Right ventricle myocardium superior (tissue), 1 donor: ENCODE data around the gene NAPG. TPM values are rescaled to one million over a fixed set of nuclear protein-coding genes. Genes with fewer than 3 reads are reported as not detected.
"Not testable (repeated sequence)": the region's sequence is repeated elsewhere in the genome, so short reads cannot be mapped to it uniquely, and the experiment has no call there.

ENCODE experiments used
- ATAC-seq: fragments of 200-7000 bp; cut with Tn5 transposase; one replicate; pipeline ENCODE4 v1.9.1; 2020; ENCODE audit warnings: mild to moderate bottlenecking; ENCODE audit not compliant: poor library complexity
- DNase-seq: peaks from one replicate; pipeline ENCODE4 v3.0.0-alpha.2; 2020
- intact Hi-C: fragments of 100-400 bp; cut with DNase I; formaldehyde crosslinking; loops from one replicate; pipeline ENCODE4 v1.11.2; 2022
- total RNA-seq: library from RNA; stranded (reverse); fragmentation: NEBNext Ultra II Directional; extraction: Animal tissue kit (Norgen Biotek cat#: 25700); gene quantifications from one replicate; pipeline ENCODE4 v1.2.1, GENCODE V29; 2021
- donor health status: DM: no; HTN: yes; CAD: no; lungs with severe emphysema.

Gene NAPG
- total RNA-seq, 1 donor from 2014 or later: 25.8 TPM

- ATAC-seq: no peak
- DNase-seq: no peak
- intact Hi-C loops: no loop called here
Observed at GRCh38 chr18:10533111-10533510, 7.3 kb downstream of the NAPG start.

DNA sequence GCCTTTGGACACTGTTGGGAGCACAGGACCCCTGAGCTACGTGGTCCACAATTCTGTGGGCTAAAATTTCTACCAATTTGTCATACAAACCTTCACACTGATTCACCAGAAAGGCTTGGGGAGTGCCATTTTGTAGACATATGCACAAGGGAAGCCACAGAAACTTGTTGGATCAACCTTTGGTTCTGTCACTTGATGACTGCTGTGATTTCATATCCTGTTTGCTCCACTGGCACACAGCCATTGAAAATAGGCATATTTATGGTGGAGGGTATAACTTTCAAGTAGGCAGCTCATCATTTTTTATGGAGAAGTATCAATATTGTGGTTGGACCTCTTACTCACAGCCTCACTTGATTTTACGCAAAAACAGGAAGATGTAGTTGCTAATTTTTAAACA is 10.5 kb downstream of the NAPG start:
- ATAC-seq (no peak), DNase-seq (no peak)
- intact Hi-C loops: no loop called here

- no peak for DNase-seq
- no peak for ATAC-seq
- intact Hi-C loops: no loop called here
Observed at GRCh38 chr18:10537765-10538164, 11.9 kb downstream of the NAPG start.

- ATAC-seq, DNase-seq, intact Hi-C loops: not testable (repeated sequence)
Observed at GRCh38 chr18:10539124-10539523, 13.3 kb downstream of the NAPG start.

GRCh38 chr18:10543277-10543676 is 17.4 kb downstream of the NAPG start:
- intact Hi-C loops: no loop called here
- ATAC-seq (peak; percentile 48), DNase-seq (no peak)

DNA sequence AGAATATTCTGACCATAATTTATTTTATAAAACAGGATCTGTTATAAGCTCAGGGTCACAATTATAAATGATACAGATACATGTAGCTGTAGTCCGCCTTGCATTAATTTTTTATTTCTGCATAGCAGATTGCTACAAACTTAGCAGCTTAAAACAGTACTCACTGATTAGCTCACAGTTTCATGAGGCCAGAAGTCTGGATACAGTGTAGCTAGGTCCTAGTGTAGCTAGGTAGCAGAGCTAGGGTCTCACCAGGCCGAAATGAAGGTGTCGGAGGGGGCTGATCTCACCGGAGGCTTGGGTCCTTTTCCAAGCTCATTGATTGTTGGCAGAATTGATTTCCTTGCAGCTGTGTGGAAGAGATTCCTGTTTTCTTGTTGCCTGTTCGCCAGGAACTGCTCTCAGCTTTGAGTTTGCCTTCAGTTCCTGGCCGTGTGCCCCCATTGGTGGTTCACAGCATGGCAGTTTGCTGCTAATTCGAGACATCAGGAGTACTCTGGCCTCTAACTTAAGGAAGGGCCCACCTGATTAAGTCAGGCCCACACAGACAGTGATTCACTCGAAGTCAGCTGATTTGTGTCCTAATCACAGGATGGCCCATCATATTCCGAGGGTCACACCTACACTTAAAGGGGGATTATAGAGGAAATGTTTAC is 18.4 kb downstream of the NAPG start:
- intact Hi-C loops: no loop called here
- peak; percentile 49 for DNase-seq
- peak; percentile 65 for ATAC-seq

GRCh38 chr18:10546557-10547300 is 20.9 kb downstream of the NAPG start:
- intact Hi-C loops: no loop called here
- ATAC-seq (peak; percentile 57), DNase-seq (no peak)

DNA sequence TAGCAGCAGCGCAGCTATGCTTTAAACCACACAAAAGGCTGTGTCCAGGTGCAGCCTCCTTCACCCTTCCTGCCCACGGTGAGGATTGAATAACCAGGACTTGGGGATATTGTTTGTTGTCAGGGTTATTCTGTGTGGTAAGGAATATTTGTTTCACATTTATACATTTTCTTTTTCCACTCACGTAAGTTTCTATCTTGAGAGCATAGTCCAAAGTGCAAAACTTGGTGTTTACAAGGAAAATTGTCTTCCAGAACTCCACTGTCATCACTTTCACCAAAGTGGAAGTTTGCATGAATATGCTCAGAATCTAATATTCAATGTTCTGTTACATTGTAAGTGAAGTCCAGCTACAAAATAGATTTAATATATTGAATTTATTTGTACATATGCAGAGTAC is 26.4 kb downstream of the NAPG start:
- no peak for ATAC-seq
- intact Hi-C loops: no loop called here
- no peak for DNase-seq

GRCh38 chr18:10556251-10556650 is 30.4 kb downstream of the NAPG start:
- intact Hi-C loops, ATAC-seq, DNase-seq: not testable (repeated sequence)

- ATAC-seq: no peak
- no peak for DNase-seq
- intact Hi-C loops: no loop called here
Observed at GRCh38 chr18:10557085-10557677, 31.4 kb downstream of the NAPG start.

DNA sequence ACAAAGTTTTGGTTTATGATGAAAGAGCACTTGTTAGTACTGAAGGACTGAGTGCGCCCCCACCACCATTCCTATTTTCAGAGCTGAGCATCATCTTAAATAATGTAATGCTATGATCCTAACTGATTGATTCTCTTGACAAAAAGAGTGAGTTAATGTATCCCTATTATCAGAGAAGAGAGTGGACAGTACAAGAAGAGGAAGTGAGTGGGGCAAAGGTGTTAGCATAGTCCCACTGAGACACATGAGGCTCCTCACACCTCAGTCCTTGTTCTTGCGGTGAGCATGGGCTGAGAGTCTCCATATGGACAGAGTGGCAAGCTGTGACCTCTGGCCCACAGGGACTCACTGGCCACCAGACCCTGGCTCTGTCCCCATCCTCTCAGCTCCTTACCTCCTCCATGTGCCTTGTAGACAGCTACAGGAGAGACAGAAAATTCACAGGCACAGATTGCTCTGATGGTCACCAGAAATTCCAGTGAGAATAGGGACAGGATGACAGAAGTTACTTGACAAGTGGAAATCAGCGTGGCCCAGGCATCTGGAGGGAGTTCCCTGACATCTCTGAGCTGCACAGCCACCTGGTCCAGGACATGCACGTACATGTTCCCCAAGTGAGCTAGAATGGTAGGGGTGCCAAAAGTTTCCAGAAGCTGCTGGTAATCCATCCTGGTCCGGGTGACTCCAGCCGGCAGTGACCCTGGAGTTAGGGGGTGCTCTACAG is 32.6 kb downstream of the NAPG start:
- ATAC-seq (no peak), DNase-seq (no peak)
- intact Hi-C loops: no loop called here

DNA sequence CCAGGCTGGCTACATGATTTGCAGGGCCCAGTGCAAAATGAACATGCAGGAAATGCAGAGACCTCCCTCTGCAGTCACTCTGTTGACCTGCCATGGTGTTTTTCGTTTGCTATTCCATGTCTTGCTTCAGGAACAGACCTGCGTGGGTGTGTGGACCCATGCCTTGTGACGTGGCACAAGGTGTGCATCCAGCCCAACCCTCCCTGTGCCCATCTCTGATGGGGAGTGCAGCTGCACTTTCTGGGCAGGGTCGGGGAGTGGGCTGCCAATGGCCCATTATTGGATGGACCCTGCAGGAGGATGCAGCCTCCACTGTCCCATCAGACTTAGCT is 33.1 kb downstream of the NAPG start:
- DNase-seq: no peak
- ATAC-seq: no peak
- intact Hi-C loops: no loop called here

GRCh38 chr18:10559553-10560451 is 34.0 kb downstream of the NAPG start:
- ATAC-seq (peak; percentile 43), DNase-seq (no peak)
- intact Hi-C loops: loop anchor here (10.0 kb wide), 1 partner anchor 595 kb away; no protein-coding TSS in a partner anchor

DNA sequence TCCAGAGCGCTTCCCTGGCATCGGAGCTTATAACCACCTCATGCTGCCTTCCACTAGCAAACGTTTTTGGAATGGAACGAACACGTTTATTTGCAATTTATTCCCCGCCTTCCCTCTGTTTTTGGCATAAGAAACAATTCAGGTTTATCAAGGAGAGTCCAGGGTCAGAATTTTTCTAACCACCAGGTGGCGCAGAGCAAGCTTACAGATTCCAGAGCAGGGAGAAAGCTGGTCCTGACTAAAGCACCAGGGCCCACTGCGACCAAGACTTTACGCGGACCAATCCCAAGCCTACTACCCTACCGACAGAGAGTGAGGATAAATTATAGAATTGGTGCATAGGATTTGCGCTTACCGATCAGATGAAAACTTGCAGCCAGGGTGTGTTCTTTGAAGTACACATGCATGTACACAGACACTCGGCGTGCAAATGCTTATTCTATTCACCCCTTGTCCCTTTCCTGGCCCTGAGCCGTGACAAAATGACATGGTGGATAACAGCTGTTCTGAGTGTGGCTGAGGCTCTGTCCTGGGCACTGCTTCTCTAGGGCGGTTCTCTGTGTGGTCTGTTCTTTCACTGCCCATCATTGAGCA is 34.7 kb downstream of the NAPG start:
- intact Hi-C loops: loop anchor here (10.0 kb wide), 1 partner anchor 594 kb away; no protein-coding TSS in a partner anchor
- ATAC-seq (peak; percentile 86), DNase-seq (peak; percentile 65)

DNA sequence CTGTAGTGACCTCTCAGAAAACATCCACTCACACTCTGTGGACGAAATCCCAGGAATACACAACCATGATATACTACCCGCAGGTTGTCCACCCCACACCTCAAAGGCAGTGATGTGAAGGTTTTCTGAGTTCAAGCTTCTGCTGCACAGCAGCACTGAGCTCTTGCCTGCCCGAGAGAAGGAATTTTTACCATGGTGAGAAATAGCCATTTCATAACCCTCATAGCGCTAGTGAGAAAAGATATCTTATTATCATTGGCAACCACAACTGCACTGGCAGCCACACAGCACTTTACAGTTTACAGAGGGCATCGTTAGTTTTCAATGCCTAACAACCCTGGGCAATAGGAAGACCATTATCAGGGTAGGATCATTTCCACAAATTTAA is 36.9 kb downstream of the NAPG start:
- ATAC-seq: no peak
- DNase-seq: no peak
- intact Hi-C loops: loop anchor here (10.0 kb wide), 1 partner anchor 592 kb away; no protein-coding TSS in a partner anchor

DNA sequence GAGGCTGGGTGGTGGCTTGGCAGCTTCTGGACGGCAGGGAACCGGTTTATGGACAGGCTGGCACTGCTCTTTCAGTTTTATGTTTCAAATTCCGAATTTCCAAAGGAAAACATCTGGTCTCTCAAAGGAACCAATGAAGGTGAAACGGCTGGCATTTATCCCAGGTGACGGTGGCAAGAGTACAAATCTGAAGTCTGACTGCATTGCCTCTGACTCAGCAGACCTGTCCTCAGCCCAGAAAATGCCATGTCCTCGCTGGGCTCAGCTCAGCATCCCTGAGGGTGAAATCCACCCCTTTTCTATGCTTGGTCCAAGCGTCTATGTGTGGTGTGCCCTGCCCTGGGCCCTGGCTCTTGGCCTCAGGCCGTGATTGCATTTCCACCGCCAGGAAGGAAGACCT is 38.1 kb downstream of the NAPG start:
- peak; percentile 56 for ATAC-seq
- intact Hi-C loops: loop anchor here (10.0 kb wide), 1 partner anchor 591 kb away; no protein-coding TSS in a partner anchor
- DNase-seq: no peak

GRCh38 chr18:10564975-10565773 is 39.3 kb downstream of the NAPG start:
- ATAC-seq (no peak), DNase-seq (no peak)
- intact Hi-C loops: loop anchor here (10.0 kb wide), 1 partner anchor 590 kb away; no protein-coding TSS in a partner anchor
